HG03354 (cell line): ENCODE results near the gene COL26A1.
"Not testable (repeated sequence)": the region's sequence is repeated elsewhere in the genome, so short reads cannot be mapped to it uniquely, and the experiment has no call there.

Source experiments
- ATAC-seq: cut with Tn5 transposase; IDR thresholded peaks from one replicate; pipeline ENCODE4 v1.9.1; 2021; ENCODE audit warnings: mild to moderate bottlenecking; ENCODE audit not compliant: unreplicated experiment, poor library complexity, severe bottlenecking

The COL26A1 gene

DNA sequence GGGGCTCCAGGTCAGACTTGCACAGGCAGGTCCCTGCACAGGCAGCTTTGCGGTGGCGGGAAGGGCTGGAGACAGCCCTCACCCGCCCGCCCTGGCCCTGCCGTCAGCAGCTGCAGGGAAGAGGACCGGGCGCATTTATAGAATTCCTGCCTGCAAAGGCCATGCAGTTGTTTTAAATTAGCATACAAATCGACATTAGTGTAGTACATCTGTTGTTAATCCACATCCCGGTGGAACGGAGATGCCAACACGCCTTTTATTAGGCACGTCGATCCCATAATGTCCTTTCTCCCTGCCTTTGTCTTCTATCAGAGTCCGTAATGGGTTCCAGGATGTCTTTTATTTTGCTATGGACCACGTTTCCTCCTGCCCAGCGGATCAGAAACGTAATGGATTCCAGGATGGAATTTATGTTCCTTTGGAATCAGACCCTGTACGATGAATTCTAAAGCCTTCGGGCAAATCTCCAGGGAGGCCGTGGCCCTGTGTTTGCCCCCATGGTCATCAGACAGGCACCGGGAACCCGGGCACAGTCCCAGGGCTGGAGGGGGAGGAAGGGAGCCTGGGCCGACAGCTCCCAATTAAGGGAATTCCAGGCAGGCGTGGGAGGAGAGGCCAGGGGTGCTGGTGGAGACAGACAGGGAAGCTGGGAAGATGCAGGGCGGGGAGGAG is 123.9 kb downstream of the COL26A1 start:
- no peak for ATAC-seq

DNA sequence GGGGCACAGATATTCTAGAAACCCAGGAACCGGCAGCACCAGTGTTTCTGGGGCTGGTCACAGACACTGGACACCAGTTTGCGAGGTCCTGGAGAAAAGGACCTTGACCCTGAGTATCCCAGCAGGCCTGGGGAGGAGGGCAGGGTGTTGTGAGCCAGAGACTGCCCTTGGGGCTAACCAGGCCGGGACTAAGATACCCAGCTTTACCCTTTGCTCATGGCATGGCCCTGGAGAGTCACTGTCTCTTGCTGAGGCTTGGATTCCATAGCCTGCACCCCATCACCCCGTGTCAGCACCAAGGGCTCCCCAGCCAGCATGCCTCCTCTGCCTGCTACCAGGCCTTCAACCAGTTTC is 124.4 kb downstream of the COL26A1 start:
- no peak for ATAC-seq

DNA sequence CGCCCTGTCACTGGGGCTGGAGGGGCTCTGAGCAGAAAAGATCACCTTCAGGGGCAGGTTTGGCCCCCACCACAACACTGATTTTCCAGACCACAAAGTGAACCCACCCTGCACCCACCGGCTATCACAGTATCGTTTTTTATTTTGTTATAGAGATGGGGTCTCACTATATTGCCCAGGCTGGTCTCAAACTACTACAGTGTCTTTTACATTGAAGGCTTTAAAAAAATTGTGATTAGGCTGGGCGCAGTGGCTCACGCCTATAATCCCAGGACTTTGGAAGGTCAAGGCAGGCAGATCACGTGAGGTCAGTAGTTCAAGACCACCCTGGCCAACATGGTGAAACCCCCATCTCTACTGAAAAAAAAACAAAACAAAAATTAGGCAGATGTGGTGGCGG is 125.1 kb downstream of the COL26A1 start:
- ATAC-seq, result no peak

DNA sequence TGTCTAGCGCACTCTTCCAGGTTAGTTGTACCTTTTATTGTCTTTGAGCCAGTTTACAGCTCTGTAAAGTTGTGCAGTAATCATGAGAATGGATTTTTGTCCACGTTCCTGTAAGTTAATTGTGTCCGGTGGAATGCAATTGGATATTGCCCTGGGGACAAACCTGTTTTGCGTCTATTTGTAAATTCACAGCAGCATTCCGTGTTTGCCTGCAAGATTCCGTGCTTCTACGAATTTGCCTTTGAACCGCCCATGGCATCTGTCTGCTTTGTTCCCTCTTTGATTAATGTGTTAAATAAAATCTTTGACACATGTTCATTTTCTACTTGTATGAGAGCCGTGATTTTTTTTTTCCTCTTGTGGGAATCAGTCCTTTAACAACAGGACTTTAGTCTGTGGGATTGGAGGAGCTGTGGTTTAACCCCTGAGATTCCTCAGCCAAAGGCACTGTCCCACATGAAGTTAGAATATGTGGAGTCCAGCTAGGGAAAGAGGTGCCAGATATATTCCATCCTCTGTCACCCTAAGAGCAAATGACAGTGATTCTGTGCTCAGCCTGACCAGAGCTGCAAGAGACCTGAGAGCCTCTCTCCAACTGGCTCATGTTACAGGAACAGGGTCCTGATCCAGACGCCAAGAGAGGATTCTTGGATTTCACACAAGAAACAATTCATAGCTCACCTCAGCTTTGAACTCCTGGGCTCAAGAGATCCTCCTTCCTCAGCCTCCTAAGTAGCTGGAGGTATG is 126.3 kb downstream of the COL26A1 start:
- ATAC-seq, result no peak

DNA sequence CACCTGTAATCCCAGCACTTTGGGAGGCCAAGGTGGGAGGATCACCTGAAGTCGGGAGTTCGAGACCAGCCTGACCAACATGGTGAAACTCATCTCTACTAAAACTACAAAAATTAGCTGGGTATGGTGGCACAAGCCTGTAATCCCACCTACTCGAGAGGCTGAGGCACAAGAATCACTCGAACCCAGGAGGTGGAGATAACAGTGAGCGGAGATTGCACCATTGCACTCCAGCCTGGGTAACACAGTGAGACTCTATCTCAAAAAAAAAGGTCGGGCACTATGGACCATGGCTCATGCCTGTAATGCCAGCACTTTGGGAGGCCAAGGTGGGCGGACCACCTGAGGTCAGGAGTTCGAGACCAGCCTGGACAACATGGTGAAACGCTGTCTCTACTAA is 127.8 kb downstream of the COL26A1 start:
- not testable (repeated sequence) for ATAC-seq

DNA sequence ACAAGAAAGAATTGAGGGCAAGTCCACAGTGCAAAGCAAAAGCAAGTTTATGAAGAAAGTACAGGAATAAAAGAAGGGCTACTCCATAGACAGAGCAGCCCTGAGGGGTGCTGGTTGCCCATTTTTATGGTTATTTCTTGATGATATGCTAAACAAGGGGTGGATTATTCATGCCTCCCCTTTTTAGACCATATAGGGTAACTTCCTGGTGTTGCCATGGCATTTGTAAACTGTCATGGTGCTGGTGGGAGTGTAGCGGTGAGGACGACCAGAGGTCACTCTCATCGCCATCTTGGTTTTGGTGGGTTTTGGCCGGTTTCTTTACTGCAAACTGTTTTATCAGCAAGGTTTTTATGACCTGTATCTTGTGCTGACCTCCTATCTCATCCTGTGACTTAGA is 128.8 kb downstream of the COL26A1 start:
- not testable (repeated sequence) for ATAC-seq

DNA sequence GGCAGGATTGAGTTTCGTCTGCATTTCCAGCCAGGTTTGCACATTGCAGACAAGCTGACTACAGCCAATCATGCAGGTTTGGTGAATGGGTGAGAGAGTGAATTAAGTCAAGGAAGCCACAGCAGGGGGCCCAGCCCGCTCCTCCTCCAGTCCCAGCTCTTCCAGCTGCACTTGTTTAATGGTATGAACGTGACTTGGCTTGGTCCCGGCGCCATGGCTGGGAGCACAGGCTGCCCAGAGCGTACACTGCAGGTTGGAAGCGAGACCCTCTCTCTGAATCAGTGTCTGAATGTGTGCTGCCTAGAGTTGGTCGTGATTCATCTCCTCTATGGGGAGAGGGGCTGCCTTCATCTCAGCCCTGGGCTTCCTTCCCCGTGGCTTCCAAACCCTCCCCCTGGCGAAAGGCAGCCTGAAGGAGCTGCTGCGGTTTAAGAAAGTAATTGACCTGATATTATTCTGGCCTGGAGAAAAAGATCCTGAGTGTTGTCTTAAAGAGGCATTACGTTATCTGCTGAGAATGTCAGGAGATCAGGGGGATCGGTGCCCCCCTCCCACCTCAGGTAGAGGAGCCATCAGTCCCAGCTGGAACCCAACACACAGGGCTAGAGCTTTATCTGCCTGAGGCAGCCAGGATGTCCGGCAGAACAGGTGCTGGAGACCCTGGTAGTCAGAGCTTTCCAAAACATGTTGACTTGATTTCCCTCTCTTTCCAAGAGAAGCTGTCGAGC is 132.1 kb downstream of the COL26A1 start:
- no peak for ATAC-seq

DNA sequence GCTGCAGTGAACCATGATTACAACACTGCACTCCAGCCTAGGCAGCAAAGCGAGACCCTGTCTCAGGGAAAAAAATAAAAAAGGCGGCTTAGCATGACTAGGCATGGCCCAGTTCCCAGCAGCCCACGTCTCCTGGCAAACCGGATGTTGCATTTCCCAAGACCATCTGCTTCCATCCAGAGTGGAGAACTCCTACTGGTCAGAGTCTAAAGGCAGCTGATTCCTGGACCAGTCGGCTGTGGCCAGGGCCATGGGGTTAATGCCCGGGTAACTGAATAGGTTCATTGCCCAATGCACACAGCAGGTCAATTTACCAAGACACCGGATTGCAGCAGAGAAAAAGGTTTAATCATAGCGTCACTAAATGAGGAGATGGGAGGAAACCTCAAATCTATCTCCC is 133.3 kb downstream of the COL26A1 start:
- ATAC-seq, result no peak

DNA sequence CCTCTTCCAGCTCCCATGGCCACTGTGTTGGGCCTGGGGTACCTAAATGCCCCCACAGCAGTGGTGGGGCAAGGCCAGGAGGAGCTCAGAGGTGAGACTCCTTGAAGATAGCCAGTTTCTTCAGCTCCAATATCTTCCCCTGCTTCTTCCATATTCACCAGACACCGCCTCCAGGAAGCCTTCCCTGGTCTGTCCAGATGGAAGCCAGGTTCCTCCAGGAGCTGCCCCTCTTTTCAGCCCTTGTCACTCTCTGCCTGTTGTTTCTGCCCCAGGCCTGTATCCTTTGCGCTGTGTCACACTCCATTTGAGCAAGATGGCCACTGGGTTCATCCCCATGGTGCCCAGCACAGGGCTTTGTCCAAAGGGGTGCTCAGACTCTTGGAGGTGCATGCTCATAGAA is 138.7 kb downstream of the COL26A1 start:
- no peak for ATAC-seq

DNA sequence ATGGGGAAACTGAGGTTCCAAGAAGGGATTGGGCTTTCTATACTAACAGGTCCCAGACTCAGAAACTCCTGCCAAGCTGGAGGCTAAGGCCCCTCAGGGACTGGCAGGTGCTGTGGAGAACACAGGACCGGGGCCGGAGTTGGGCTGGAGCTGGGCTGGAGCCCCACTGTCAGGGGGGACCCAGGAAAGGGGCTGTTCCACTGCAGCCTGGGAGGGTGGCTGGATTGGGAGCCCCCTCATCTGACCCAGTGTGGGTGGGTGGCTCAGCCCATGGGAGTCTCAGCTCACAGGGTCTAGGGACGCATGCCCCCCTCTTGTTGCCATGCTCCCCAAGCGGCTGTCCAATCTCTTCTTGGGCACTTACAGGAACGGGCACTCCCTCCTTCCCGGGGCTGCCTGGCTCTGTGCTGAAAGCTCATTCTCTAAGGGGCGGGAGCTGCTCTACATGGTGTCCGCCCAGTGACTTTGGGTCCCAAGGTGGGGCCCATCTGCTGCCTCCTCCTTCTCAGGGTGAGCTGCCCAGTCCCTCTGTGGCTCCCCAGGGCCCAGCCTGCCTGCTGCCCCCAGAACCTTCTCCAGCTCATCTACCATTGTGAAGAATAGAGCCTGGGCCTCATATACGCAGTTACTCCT is 139.9 kb downstream of the COL26A1 start:
- no peak for ATAC-seq

DNA sequence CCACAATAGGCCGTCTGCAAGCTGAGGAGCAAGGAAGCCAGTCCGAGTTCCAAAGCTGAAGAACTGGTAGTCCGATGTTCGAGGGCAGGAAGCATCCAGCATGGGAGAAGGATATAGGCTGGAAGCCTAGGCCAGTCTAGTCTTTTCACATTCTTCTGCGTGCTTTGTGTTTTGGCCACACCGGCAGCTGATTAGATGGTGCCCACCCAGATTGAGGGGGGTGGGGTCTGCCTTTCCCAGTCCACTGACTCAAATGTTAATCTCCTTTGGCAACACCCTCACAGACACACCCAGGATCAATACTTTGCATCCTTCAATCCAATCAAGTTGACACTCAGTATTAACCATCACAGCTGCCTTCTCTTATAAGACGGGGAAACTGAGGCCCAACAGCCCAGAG is 142.8 kb downstream of the COL26A1 start:
- not testable (repeated sequence) for ATAC-seq

DNA sequence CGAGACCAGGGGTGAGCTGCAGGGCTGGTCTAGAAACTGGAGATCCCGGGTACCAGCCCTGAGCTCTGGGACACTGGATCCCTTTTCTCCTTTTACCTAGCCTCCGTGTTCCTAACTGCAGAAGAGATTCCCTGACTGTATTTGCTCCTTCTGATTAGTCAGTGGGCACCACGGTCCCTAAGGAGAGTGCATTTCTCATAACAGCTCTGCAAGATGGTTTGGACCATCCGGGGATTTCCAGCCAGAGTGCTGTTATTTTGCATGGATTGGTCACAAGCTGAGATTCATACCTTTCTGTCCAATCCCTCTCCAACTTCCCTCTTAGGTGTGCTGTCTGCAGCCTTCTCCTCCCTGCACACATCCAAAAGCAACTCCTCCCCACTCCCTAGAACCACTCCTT is 143.9 kb downstream of the COL26A1 start:
- ATAC-seq, result no peak

DNA sequence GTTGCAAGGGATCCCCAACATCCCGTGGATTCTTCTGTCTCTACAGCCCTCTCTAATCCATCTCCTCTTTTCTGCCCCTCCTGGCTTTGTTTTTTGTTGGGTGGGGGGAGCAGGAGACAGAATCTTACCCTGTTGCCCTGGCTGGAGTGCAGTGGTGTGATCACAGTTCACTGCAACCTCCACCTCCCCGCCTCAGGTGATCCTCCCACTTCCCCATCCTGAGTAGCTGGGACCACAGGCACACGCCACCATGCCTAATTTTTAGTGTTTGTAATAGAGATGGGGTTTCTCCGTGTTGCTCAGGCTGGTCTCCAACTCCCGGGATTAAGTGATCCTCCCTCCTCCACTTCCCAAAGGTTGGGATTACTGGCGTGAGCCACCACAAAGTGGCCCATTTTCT is 144.7 kb downstream of the COL26A1 start:
- ATAC-seq, result no peak

DNA sequence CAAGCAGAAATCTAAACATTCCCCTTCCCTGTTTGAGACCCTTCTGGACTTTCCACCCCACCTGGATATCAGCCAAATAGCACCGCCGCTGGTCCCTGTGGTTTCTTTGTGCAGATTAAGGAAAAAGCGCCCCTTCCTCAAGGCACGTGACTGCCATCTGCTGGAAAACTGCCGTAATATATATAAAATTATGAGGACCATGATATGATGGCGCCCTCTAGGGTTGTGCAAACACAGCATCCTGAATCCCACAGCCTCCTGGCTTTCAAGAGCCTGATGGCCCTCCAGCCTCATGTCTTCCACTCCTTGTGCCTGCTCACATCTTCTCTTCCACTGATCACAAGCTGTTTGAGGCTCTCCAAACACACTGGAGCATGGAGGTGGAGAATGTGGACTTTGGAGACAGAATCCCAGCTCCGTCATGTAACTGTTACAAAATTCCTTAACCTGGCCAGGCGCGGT is 145.1 kb downstream of the COL26A1 start:
- ATAC-seq, result no peak

DNA sequence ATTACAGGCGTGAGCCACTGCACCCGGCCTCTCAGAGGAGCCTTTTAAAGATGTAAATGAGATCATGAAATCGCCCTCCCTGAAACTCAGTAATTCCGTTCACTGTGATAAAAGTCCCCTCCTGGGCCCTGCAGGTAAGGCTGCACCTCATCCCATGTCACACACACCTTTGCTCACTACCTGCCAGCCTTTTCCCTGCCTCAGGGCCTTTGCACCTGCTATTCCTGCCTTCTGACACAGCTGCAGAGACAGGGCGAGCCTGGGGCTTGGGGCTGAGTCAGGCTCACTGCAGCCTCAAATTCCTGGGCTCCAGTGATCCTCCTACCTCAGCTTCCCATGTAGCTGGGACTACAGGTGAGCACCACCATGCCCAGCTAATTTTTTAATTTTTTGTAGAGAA is 147.6 kb downstream of the COL26A1 start:
- ATAC-seq, result no peak

DNA sequence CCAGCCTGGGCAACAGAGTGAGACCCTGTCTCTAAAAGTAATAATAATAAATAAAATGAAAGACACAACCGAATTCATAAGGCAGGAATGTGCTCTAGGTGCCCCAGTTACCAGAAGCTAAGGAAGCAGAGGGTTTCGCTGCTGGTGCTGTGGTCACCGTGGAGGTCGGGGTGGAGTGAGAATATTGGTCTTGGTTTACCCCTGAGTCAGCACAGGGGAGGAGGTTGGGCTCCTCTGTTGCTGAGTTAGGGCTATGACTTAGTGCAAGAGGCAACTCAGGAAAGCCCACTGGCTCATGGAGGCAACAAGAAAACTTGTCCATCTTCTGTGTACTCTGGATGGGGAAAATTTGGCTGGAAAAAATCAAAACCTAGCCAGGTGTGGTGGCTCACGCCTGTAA is 149.3 kb downstream of the COL26A1 start:
- ATAC-seq, result no peak

DNA sequence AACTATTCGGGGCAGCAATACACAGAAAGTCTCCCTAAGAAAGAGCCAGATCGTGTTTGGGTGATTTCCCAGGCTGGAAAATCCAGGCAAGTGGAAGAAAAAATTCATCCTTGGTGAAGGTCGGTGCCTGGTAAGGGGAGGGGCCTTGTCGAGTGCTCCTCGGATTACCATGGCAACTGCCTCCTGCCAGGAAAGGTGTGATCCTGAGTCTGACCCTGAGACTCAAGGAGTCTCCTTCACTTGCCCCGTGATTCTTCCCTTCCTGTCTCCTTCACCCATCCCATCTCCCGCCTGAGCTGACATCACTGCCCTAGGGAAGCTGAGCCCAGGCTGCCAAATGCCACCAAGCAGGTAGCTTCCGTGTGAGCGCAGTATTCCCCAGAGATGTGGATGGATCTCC is 154.2 kb downstream of the COL26A1 start:
- ATAC-seq, result no peak

DNA sequence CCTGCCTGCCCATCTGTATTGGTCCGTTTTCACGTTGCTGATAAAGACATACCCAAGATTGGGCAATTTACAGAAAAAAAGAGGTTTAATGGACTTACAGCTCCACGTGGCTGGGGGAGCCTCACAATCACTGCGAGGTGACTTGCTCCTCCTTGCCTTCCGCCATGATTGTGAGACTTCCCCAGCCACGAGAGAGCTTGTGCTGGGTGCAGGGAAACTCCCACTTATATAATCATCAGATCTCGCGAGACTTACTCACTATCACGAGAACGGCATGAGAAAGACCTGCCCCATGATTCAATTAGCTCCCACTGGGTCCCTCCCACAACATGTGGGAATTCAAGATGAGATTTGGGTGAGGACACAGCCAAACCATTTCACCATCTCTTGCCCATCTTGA is 154.6 kb downstream of the COL26A1 start:
- no peak for ATAC-seq

DNA sequence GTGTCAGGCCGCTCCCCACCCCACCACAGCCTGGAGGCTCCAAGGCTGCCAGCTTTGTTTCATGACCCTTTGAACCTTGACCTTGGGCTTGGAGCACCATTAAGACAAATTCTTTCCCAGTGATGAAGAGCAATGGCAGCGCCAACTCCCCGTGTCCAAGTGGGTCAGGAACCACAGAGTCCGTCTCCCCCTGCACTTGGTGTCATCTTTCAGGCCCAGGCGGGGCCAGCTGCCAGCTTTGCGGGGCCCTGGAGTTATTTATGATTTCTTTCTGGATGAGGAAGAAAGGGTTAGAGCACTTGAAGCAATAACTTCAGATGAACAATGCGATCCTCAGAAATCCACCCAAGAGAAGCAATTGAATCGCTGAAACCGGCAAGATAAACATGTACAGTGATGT is 155.7 kb downstream of the COL26A1 start:
- no peak for ATAC-seq

DNA sequence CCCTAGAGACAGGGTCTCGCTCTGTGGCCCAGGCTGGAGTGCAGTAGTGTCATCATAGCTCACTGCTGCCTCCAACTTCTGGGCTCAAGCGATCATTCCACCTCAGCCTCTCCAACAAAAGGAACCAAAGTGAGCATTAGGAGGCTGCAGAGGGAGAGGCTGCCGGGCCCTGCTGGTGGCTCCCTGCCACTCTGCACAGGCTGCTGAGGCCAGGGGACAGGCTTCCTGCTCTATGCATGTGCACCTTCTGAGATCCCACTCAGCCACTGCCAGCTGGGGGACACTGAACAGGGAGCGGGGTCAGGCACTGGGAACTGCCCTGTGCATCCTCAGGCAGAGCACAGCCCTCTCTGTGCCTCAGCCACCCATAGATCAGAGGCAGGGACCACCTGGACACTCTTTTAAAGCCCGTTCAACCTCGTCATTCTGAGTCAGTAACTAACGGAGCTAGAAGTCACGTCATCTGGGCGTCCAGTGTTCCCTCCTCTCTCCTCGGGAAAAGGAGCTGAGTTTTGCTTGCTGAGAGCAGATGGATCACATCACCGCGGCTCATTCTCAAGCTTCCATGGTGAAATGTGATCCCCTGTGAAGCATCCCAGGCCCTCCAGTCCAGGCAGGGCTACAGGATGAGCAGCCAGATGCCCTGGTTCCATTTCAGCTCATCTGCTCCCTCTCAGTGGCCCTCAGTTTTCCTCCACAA is 156.8 kb downstream of the COL26A1 start:
- no peak for ATAC-seq
